ENCODE measurements around the gene CDON.
"Not testable (repeated sequence)": the region's sequence is repeated elsewhere in the genome, so short reads cannot be mapped to it uniquely, and the experiment has no call there.

The CDON gene

DNA sequence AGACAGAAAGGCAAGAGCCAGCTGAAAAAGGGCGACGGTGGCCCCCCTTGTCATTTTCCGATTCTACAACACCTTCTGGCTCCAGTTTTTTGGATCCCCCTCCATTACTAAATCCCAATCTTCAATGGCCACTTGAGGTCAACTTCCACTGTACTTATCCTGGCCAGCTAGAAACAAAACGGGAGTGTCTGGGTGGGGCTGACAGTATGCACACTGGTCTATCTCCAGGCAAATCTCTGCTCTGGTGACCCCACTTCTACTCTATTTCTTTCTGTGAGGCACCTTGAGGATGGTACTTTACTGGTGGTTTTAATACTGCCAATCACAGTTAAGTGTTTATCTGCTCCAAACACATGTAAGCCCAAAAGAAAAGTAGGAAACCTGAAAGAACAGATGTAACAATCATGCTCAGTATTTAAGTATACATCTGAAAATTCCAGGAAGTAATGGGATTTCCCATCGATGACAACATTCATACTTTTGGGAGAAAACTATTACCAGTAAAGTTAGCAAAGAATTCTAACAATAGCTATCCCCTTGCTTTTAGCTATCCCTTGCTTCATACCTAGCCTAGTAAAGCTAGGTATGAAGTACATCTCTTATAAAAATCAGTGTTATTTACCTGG is 16.0 kb downstream of the CDON start:
- DNase-seq: no peak

GRCh38 chr11:126039485-126040271 is 23.0 kb downstream of the CDON start:
- DNase-seq: no peak

- DNase-seq: no peak
These were observed 26.9 kb downstream of the CDON start for GRCh38 chr11:126035718-126036117.

GRCh38 chr11:126034933-126035425 is 27.7 kb downstream of the CDON start:
- no peak for DNase-seq

DNA sequence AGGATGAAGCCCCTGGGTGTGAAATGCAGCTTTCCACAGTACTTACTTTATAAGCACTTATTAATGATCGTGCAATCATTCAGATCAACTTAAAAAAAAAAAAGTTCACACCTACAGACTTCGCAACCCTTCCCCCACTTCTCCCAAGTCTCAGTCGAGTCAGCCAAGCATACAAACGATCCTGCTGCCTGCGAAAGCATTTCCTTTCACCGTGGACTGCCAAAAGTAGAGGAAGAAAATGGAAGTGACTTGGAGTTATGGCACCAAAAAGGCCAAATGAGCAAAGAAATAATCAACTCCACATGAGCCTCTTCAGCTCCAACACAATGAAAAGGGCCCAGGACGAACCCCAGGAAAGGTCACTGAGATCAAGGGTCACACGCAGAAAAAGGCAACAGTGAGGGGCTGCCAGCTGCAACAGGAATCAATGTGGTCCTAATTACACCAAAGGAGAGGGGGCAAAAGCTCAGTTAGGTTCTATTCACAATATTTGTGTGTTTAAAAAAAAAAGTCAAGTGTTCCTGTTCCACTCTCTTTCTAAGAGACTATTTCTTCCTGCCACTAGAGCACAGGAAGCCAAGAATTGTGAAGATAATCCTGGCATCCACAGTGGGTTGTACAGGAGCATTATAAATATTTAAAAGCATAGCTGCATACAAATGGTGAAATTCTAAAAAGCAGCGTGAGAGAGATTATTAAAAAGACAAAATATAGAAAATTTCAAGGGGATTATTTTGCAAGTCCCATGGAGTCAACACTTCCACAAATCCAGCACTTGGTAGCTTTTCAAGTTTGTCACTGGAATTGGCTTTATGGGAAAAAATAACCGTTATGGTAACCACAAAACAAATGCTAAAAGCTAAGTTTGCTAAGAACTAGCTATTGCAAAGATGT is 28.4 kb downstream of the CDON start:
- DNase-seq: no peak

DNA sequence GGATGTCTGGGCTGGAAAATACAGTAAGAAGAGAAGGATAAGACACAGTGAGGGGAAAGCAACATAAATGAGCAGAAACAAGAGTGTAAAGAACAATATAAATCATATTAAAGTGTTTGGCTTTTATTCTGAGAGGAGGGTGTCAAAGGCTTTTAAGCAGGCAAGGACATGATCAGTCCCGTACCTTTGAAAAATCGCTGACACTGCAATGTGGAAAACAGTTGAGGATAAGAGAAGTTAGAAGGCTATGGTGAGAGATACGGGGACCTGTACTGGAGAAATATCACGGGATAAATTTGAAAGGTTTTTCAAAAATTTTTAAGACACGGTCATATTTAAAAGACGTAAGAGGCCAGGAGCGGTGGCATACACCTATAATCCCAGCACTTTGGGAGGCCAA is 30.3 kb downstream of the CDON start:
- DNase-seq: no peak

DNA sequence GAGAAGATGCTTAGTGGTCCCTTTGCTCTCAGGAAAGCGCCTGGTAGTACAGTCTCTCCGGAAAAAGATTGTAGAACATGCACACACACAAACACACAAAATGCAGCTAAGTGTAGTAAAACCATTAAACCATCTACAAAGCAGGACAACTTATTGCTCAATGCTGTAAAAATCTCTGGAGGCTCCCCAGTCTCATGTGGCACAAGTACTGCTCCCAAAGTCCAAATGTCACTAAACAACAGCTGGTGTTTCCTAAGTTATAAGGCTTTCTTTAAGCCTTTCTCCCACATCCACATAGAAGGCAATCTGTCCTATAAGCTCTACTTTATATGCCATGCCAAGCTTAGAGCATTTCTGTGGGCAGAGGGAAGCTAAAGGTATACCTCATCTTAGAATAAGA is 32.9 kb downstream of the CDON start:
- DNase-seq: no peak

GRCh38 chr11:126029237-126029636 is 33.4 kb downstream of the CDON start:
- DNase-seq: no peak

DNA sequence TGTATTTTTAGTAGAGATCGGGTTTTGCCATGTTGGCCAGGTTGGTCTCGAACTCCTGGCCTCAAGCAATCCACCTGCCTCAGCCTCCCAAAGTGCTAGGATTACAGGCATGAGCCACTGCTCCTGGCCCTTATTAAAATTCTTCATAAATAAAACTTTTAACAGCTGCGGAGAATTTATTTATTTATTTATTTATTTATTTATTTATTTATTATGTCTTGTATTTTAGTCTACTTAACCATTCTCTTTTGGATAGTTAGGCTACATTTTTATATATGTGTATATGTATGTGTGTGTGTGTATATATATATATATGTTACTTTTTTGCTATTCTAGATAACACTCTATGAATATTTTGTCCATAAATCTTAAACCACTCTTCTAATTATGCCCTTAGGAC is 34.1 kb downstream of the CDON start:
- DNase-seq: not testable (repeated sequence)

GRCh38 chr11:126026579-126026978 is 36.1 kb downstream of the CDON start:
- no peak for DNase-seq

- no peak for DNase-seq
These were observed 36.8 kb downstream of the CDON start for GRCh38 chr11:126025822-126026221.

DNA sequence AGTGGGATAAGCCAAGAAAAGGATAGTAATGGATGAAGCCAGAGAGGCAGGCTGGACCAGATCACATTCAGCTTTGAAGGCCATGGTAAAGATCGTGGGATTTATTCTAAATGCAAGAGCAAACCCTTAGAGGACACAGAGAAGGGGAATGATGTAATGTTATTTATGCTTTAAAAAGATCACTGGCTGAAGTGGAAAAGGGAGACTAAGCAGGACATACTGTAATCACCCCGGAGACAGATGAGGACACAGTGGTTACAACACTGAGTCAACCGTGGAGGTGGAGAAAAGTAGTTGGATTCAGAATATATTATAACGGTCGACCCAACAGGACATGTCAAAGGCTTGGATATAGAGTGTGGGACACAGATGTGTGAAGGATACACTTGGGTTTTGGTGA is 38.5 kb downstream of the CDON start:
- DNase-seq: no peak

GRCh38 chr11:126012852-126013251 is 49.8 kb downstream of the CDON start:
- DNase-seq: no peak

DNA sequence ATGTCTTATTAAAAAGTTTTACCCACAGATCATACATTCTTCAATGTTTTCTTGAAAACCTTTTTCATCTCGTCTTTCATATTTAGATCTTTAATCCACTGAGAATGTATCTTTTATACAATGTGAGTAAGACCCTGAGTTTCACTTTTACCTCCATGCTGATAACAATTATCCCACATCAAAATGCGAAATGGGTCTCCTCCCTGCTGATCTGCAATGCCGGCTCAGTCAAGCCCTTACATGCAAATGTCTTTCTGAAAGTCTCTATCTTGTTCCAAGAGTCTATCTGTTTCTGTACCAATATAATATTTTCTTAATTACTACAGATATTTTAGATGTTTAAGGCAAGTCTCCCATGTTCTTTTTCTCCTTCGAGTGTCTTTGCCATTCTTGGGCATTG is 50.9 kb downstream of the CDON start:
- no peak for DNase-seq

DNA sequence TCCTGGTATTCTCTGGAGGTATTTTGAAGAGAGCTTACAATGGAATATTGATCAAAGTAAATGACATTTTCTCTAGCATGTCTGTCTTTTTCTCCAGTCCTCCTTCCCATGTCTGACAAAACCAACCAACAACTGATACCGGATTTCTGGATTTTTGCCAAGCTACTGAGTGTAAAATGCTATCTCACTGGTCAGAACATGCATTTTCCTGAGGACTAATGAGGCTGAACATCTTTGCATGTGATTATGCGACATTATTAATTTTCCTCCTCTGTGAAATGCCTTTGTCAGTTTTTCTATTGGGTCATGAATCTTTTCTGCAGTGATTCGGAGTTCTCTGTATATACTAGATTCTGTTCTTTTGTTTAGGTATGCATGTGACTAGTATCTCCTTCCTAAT is 51.4 kb downstream of the CDON start:
- no peak for DNase-seq

DNA sequence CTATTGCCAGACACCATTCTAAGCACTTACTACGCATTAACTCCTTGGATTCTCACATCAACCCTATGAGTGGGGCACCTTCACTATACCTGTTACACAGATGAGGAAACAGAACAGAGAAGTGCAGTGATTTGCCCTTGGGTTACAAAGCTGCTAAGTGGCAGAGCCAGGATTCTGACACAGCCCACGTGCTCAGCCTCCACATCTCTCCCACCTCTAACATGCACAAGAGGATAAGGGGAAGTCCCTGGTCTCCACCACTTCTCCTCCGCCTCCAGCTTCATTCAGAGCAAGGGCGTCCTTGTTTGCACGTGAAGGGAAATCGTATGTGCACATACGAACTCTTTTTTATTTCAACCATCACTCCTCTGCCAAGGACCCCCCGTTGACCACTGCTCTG is 53.7 kb downstream of the CDON start:
- no peak for DNase-seq

DNA sequence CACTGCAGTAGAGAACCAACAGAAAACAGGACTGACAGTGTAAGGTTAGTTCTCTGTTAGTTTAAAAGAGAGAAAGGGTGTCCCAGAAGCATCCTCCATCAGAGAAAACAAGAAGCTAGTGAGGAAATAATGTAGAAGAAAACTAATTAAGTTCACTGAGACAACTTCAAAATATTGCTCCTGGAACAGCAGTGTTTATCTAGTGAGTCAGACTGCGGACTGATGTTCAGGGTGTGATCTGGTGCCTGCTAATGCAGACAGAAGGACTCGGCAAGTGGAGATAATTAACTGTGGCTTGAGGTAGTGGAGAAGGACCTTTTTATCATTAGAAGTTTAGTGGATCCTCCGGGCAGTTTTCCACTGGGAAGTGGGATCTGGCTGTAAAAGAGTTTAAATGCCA is 55.4 kb downstream of the CDON start:
- DNase-seq: no peak

DNA sequence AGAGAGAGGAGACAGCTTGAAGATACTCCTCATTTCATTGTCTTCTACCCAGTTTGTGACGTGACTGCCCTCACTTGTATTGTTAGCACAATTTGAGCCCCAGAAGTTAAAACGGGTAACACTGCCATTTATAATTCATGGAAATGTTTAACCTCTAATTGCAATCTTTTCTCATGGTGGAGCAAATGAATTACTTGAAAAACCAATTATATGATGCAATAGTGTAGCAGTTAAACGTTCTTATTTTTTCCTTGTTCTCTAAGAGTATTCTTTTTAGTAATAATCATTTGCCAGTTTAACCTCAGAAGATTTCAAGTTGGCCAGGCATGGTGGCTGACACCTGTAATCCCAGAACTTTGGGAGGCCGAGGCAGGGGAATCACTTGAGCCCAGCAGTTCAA is 56.6 kb downstream of the CDON start:
- no peak for DNase-seq

DNA sequence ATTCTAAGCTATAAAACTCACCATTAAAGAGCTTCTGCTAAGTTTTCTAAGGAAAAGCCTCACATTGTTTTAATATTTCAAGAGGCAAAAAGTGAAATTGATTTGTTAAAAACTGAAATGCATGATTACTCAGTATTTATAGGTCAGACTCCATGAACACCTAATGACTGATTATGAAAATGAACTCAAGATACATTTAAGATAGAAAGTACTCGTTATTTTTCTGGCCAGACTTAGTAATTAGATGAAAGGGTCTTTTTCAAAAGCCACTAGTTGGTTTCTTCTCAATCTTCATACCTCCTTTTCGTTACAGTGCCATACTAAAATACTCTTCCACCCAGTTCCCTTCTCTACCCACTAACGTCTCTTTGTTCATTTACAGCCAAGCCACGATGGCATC is 60.5 kb downstream of the CDON start:
- DNase-seq: no peak

- DNase-seq: no peak
These were observed 63.3 kb downstream of the CDON start for GRCh38 chr11:125999234-125999880.

GRCh38 chr11:125998267-125998666 is 64.4 kb downstream of the CDON start:
- DNase-seq: no peak

GRCh38 chr11:125995313-125995712 is 67.4 kb downstream of the CDON start:
- no peak for DNase-seq

- no peak for DNase-seq
These were observed 68.2 kb downstream of the CDON start for GRCh38 chr11:125994509-125994908.

All from GOT3 (cell line).